Subcutaneous abdominal adipose tissue (tissue), 5 donors: ENCODE data around the gene DPM1.

Experiments used
- H3K27ac ChIP-seq: one replicate; pipeline ENCODE4 v1.7.0; 2013; ENCODE audit warnings: low read depth, mild to moderate bottlenecking, inconsistent platforms, low read length, moderate library complexity
- H3K27me3 ChIP-seq, 5 donors: one replicate each; pipeline ENCODE4 v1.7.0; 2013; ENCODE audit warnings: low read length in 5 of 5, inconsistent platforms in 1 of 5; ENCODE audit not compliant: control insufficient read depth in 5 of 5, insufficient read depth in 4 of 5
- H3K36me3 ChIP-seq, 5 donors: one replicate each; pipeline ENCODE4 v1.7.0; 2013; ENCODE audit warnings: low read length in 5 of 5; ENCODE audit not compliant: control insufficient read depth in 5 of 5, insufficient read depth in 5 of 5
- H3K4me1 ChIP-seq, 5 donors: one replicate each; pipeline ENCODE4 v1.7.0; 2013; ENCODE audit warnings: low read length in 5 of 5, mild to moderate bottlenecking in 3 of 5, moderate library complexity in 1 of 5; ENCODE audit not compliant: control insufficient read depth in 5 of 5, insufficient read depth in 5 of 5
- H3K4me3 ChIP-seq, 5 donors: one replicate each; pipeline ENCODE4 v1.7.0; 2013; ENCODE audit warnings: low read length in 5 of 5, low read depth in 1 of 5
- H3K9ac ChIP-seq, 5 donors: one replicate each; pipeline ENCODE4 v1.7.0; 2013; ENCODE audit warnings: low read length in 5 of 5, mild to moderate bottlenecking in 4 of 5, moderate library complexity in 3 of 5
- H3K9me3 ChIP-seq, 5 donors: one replicate each; pipeline ENCODE4 v1.7.0; 2013; ENCODE audit warnings: low read length in 5 of 5; ENCODE audit not compliant: control insufficient read depth in 5 of 5
- donor health status: healthy.
- donor health status: healthy.
- donor health status: healthy.
- donor health status: healthy.
- donor health status: healthy.

The DPM1 gene

DNA sequence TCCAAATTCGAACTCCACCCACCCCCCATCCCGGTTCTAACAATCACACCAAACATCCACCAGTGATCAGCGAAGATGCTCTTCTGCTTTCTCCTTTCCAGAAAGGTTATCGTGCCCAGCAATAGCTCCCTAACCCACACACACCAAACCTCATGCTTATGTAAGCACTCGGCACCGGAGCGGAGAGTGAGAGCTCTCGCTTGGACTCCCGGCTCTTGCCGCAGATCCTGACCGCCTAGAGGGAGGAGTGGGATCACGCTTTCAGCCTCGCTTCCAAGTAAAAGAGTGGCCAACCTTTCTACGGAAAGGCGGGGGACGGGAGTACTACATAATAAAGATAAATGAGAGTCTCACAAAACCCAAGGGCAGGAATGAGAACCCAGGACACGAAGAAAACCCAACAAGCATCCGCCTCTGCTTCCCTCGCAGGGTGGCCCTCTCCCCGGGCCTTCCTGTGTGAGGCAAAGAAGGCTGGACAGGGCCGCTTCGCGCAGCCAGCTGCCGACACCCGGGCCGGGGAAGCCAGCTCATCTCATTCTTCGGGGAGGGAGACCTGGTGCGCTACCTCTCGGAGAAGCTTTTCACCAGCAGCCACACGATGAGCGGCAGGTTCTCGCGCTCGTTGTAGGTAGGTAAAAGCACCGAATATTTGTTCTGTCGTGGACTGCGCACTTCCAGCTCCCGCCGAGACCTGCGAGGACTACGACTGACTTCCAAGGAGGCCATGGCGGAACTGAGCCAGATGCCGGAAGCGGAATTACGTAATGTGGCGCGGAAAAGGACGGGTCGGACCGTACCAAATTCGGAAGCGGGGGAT is at the start of gene DPM1:
Gene DPM1, minus strand, starts transcription at position 735 of the 817 bp plus-strand sequence. Its CDS starts 9 bp downstream, at position 726.
- no peaks in the 10 kb centered on the region for H3K9me3 ChIP-seq
- H3K4me3 ChIP-seq = peak within 1 kb of the TSS; percentile 96 to 99 (median 99)
- peaks cover 14 to 44% (median 32%) of the 10 kb centered on the region in 5 donors for H3K4me1 ChIP-seq
- H3K36me3 ChIP-seq = peaks cover 7 to 22% (median 18%) of the 10 kb centered on the region in 5 donors
- H3K9ac ChIP-seq = peak within 1 kb of the TSS; percentile 95 to 98 (median 98)
- no peaks in the 10 kb centered on the region for H3K27me3 ChIP-seq
- peak within 1 kb of the TSS; percentile 98 for H3K27ac ChIP-seq

DNA sequence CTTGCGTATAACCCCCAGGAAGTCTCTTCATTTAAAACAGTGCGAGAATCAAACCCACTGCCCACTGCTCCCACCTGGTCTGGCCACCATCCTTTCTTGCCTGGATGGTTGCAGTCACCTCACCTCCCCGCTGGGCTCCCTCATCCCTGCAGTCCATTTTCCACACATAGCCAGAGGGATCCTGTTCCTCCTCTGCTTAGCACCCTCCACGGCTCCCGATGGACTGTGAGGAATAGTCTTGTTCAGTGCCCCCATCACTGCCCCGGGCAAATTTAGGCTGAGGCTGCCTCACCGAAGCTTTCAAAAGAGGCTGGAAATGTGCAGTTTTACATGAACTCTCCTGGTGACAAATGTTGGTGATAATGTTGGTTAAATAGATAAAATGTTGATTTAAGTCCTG is 46.9 kb upstream of the DPM1 start:
- H3K4me3 ChIP-seq = no peak overlapping the region
- peaks cover 12 to 36% (median 22%) of the 10 kb centered on the region in 5 donors for H3K27me3 ChIP-seq
- H3K9me3 ChIP-seq = no peaks in the 10 kb centered on the region
- no peaks in the 10 kb centered on the region for H3K4me1 ChIP-seq
- H3K27ac ChIP-seq = no peak overlapping the region
- no peaks in the 10 kb centered on the region for H3K36me3 ChIP-seq
- no peak overlapping the region for H3K9ac ChIP-seq

DNA sequence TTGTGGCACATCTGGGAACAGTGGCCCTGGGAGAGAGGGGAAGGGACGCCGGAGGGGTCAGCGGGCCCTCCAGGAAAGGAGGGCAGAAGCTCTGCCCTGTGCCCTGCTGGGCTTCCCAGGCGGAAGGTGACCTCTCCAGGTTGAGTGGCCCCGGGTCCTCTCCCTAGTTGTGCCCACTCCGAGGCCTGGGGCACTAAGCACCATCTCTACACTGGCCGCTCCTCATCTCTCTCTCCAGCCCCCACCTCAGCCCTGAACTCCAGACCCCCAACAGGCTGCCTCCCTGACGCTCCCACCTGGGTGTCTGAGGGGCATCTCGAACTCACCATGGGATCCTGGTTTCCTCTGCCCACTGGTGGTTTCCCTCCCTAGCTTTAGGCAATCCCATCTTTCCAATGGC is 46.4 kb upstream of the DPM1 start:
- H3K27ac ChIP-seq = no peak overlapping the region
- peaks cover 11 to 37% (median 24%) of the 10 kb centered on the region in 5 donors for H3K27me3 ChIP-seq
- no peaks in the 10 kb centered on the region for H3K36me3 ChIP-seq
- no peak overlapping the region for H3K9ac ChIP-seq
- no peak overlapping the region for H3K4me3 ChIP-seq
- H3K9me3 ChIP-seq = no peaks in the 10 kb centered on the region
- H3K4me1 ChIP-seq = no peaks in the 10 kb centered on the region

DNA sequence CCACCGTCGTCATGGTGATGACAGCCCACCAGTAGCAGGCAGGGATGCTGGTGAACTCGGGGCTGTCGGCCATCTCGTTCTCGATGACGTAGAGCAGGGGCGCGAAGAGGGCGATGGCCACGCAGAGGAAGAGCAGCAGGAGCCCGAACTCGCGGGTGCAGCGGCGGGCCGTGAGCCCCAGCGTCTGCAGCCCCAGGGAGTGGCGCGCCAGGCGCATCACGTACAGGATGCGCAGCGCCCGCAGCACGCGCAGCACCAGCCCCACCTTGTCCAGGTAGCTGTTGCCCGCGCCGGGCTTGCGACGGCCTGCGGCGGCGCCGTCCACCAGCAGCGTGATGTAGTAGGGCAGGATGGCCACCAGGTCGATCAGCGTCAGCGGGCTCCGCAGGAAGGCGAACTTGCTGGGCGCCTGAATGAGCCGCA is 46.0 kb upstream of the DPM1 start:
- no peaks in the 10 kb centered on the region for H3K4me1 ChIP-seq
- H3K36me3 ChIP-seq = no peaks in the 10 kb centered on the region
- no peak overlapping the region for H3K4me3 ChIP-seq
- peaks cover 11 to 34% (median 19%) of the 10 kb centered on the region in 5 donors for H3K27me3 ChIP-seq
- H3K9ac ChIP-seq = no peak overlapping the region
- no peak overlapping the region for H3K27ac ChIP-seq
- H3K9me3 ChIP-seq = no peaks in the 10 kb centered on the region

DNA sequence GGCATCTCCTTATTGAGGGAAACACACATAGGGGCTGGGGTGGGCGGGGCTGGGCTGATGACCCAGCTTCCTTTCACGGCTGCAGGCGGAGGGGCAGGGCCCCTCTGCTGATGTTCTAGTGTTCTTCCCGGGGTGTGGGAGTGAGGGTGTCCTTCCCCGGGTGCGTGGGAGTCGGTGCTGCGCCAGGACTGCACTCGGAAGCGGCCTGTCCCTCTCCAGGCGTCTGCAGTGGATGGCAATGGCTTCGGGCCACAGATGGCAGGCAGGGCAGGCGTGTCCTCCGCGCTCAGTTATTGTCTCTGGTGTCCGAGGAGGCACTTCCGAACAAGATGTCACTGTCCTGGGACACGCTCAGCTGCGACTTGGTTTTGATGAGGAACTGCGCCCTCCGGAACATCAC is 45.4 kb upstream of the DPM1 start:
- H3K9me3 ChIP-seq = no peaks in the 10 kb centered on the region
- no peaks in the 10 kb centered on the region for H3K36me3 ChIP-seq
- no peak overlapping the region for H3K4me3 ChIP-seq
- peaks cover 11 to 35% (median 16%) of the 10 kb centered on the region in 5 donors for H3K27me3 ChIP-seq
- H3K9ac ChIP-seq = no peak overlapping the region
- H3K27ac ChIP-seq = no peak overlapping the region
- no peaks in the 10 kb centered on the region for H3K4me1 ChIP-seq

DNA sequence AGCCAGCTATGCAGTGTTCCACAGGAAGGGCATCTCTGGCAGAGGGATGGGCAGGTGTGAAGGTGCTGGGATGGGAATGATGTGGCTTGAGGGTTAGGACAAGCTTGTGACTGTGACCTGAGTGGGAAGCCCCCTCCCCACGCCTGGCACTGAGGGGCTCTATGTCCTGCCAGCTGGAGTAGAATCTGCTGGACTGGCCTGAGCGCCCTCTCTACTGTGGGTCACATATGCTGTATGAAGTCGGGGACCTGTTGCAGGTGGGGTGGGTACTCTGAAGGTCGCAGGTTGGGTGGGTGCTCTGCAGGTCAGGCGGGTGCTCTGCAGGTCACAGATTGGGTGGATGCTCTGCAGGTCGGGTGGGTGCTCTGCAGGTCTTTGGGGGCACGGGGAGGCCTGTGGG is 44.3 kb upstream of the DPM1 start:
- peaks cover 12 to 36% (median 16%) of the 10 kb centered on the region in 5 donors for H3K27me3 ChIP-seq
- no peak overlapping the region for H3K9ac ChIP-seq
- H3K36me3 ChIP-seq = no peaks in the 10 kb centered on the region
- peaks cover 0 to 1% (median 0%) of the 10 kb centered on the region in 5 donors for H3K4me1 ChIP-seq
- H3K9me3 ChIP-seq = no peaks in the 10 kb centered on the region
- H3K4me3 ChIP-seq = no peak overlapping the region
- no peak overlapping the region for H3K27ac ChIP-seq

DNA sequence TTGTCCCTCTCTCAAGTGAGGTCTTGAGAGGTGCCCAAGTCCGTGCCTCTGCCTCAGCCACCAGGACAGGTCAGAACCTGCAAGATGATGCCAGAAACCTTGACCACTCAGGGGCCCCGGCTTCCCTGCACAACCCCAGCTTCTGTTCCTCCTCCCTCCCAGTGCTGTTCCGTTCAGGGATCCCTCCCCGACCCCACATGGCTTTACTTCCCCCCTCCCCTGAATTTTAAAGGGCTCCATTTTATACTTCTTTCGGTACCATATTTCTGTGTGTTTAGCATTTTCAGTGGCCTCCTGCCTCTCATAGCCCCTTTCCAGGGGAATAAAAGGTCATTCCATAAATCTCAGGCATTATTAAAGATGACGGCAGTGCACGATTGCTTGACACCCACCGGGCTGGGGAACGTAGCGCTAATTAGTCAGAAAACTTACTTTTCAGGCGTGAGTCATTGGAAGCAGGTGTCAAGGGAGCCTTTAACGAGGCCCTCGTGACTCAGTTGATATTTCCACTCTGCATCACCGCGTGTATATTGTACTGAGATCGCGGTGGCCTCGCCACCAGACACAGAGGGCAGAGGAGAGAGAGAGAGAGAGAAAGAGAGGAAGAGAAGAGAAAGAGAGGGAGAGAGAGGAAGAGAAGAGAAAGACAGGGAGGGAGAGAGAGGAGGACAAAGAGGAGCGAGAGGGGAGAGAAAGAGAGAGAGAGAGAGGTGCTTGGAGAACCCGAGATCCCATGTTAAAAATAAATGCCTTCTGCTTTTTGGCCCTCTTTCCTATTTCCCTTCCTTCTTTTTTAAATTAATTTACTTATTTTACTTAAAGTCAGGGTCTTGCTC is 43.3 kb upstream of the DPM1 start:
- Histone ChIP-seq H3K4me1 (peaks cover 0 to 7% (median 0%) of the 10 kb centered on the region in 5 donors), H3K4me3 (no peak overlapping the region), H3K9me3 (no peaks in the 10 kb centered on the region), H3K9ac (no peak overlapping the region), H3K27me3 (peaks cover 13 to 38% (median 16%) of the 10 kb centered on the region in 5 donors), H3K27ac (no peak overlapping the region), H3K36me3 (no peaks in the 10 kb centered on the region)

DNA sequence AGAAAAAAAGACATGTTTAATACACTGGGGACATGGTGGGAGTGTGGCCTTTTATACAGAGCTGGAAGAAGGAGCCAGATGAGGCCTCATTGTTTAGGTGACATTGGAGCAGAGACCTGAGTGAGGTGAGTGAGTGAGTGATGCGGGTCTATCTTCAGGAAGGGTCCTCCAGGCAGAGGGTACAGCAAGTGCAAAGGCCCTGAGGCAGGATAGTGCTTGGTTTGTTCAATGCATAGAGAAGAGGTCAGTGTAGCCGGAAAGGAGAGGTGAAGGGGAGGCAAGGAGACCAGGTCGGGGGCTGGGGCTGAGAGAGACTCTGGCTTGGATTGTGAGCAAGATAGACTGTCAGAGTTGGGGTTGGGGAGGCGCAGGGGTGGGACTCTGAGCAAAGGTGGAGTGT is 41.0 kb upstream of the DPM1 start:
- Histone ChIP-seq H3K27ac (no peak overlapping the region), H3K4me1 (peaks cover 0 to 7% (median 0%) of the 10 kb centered on the region in 5 donors), H3K36me3 (no peaks in the 10 kb centered on the region), H3K9ac (no peak overlapping the region), H3K9me3 (no peaks in the 10 kb centered on the region), H3K4me3 (no peak overlapping the region), H3K27me3 (peaks cover 13 to 28% (median 14%) of the 10 kb centered on the region in 5 donors)

DNA sequence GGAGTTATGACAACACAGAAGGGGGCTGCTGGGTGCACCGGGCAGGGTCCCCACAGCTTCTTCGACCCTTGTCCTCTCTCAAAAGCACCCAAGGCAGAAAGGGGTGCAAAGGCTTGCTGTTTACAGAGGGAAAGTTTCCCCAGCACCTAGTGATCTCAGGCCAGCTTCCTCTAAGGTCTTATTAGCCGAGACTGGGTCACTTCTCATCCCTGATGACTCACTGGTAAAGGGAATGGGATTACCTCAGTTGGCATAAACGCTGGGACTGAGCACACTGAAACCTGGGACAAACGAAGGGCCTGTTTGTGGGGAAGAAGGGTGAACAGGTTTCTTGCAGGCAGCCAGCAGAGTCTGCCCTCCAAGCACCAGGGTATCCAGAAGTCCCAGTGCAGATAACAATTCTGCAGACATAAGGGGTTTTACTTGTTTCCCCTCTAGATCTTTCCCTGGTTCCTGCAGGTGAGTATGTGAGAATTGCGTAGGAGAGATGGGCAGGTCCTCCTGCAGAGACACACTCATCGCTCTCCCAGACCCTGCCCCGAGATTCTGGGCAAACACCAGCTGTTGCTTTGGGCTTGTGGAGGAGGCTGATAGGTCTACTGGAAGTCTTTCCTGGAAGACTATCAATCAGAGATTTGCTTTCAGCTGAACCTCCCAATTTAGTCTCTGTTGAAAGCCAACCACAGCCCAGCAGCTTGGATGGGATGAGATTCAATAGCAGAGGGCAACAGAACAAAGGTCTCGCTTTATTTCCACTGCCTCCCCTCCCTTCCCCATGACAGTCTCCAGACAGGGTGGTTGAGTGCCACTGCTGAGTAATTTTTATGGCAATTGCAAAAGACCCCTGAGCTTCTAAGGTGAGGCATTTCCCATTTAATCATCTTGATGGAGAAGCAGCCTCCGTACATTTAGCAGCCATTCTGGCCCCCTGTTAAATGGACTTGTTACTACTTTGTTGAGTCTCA is 38.9 kb upstream of the DPM1 start:
- Histone ChIP-seq H3K36me3 (no peaks in the 10 kb centered on the region), H3K27ac (no peak overlapping the region), H3K27me3 (peaks cover 4 to 23% (median 8%) of the 10 kb centered on the region in 5 donors), H3K4me3 (no peak overlapping the region), H3K9me3 (peaks cover 0 to 5% (median 4%) of the 10 kb centered on the region in 5 donors), H3K9ac (no peak overlapping the region), H3K4me1 (peaks cover 0 to 7% (median 0%) of the 10 kb centered on the region in 5 donors)
